GM10248 (cell line): Measurements from ENCODE around the gene PPP1R8.
"Not testable (repeated sequence)": the region's sequence is repeated elsewhere in the genome, so short reads cannot be mapped to it uniquely, and the experiment has no call there.

ENCODE experiments used
- CTCF ChIA-PET: fragments of 300-600 bp; sonication (Branson Sonifier 250); formaldehyde crosslinking; extraction: SDS; loops from one replicate; lab custom pipeline; 2021; ENCODE audit warnings: antibody characterized with exemption; lab: Yijun Ruan, JAX
- POLR2A ChIA-PET: fragments of 350-650 bp; sonication (Branson Sonifier 250); formaldehyde crosslinking; extraction: SDS; loops from one replicate; lab custom pipeline; 2020; ENCODE audit warnings: antibody characterized with exemption; lab: Yijun Ruan, JAX
- DNase-seq: peaks from one replicate; pipeline ENCODE4 v3.0.0; 2012; ENCODE audit errors: extremely low spot score
- CTCF ChIP-seq: IDR thresholded peaks from 2 replicates; pipeline ENCODE4 v1.5.1; 2012; ENCODE audit warnings: mild to moderate bottlenecking, low read depth; ENCODE audit errors: extremely low read depth, missing control alignments, control extremely low read depth

Gene PPP1R8

GRCh38 chr1:27816921-27817630, 13.5 kb upstream of the PPP1R8 start:
- ChIA-PET POLR2A (no interaction called here), CTCF (interaction anchor here (1.1 to 2.0 kb wide), 2 partner anchors 19 to 431 kb away, joined by 3 to 4 read pairs; no protein-coding TSS in a partner anchor)
- DNase-seq: no peak
- no peak for TF ChIP-seq CTCF

GRCh38 chr1:27821761-27822315, 8.7 kb upstream of the PPP1R8 start:
- ChIA-PET POLR2A (no interaction called here), CTCF (no interaction called here)

GRCh38 chr1:27823784-27824183, 6.8 kb upstream of the PPP1R8 start:
- DNase-seq: no peak
- POLR2A ChIA-PET: no interaction called here
- CTCF ChIA-PET: interaction anchor here (1.4 kb wide), 1 partner anchor 27 kb away, joined by 3 read pairs; no protein-coding TSS in a partner anchor
- TF ChIP-seq CTCF: no peak

More at GRCh38 chr1:27821761-27822315, 8.7 kb upstream of the PPP1R8 start:
- DNase-seq: no peak
- no peak for TF ChIP-seq CTCF

- ChIA-PET CTCF (no interaction called here), POLR2A (no interaction called here)
- TF ChIP-seq CTCF: no peak
- DNase-seq: no peak
These were observed 6.2 kb upstream of the PPP1R8 start for GRCh38 chr1:27824411-27824810.

- POLR2A ChIA-PET, DNase-seq, CTCF ChIA-PET: not testable (repeated sequence)
These were observed 1.1 kb upstream of the PPP1R8 start for GRCh38 chr1:27829339-27829960.

GRCh38 chr1:27831568-27832410, 1.2 kb downstream of the PPP1R8 start:
- TF ChIP-seq CTCF: no peak
- ChIA-PET CTCF (interaction anchor here (0.9 to 2.6 kb wide), 8 partner anchors 9 to 377 kb away, joined by 3 to 10 read pairs (median 4); no protein-coding TSS in a partner anchor), POLR2A (interaction anchor here (0.6 to 1.4 kb wide), 2 partner anchors 34 to 106 kb away, joined by 3 to 5 read pairs; partner anchors contain the start of gene FAM76A)
- DNase-seq: no peak
